Activated CD8-positive, alpha-beta T cell treated with anti-CD3 and anti-CD28 coated beads, Interleukin-2, amount 10 ng/mL, durations not matched to agents 7 days and 5 days (primary cell): ENCODE data around the gene NBDY. TPM values are rescaled to one million over a fixed set of nuclear protein-coding genes. Genes with fewer than 3 reads are reported as not detected.

ENCODE experiments used
- ATAC-seq: fragments of 150-1000 bp; cut with Tn5 transposase; one replicate; pipeline ENCODE4 v1.10.0; 2021; ENCODE audit warnings: moderate library complexity
- CTCF ChIA-PET: fragments of 350-600 bp; sonication (Branson Sonifier 250); formaldehyde crosslinking; loops from one replicate; lab custom pipeline; 2021; ENCODE audit warnings: antibody characterized with exemption; lab: Charles Lee
- POLR2A ChIA-PET: fragments of 350-600 bp; sonication (Branson Sonifier 250); formaldehyde crosslinking; loops from one replicate; lab custom pipeline; 2021; ENCODE audit warnings: antibody characterized with exemption; lab: Charles Lee
- DNase-seq: peaks from one replicate; pipeline ENCODE4 v3.0.0-alpha.2; 2020
- H3K27ac Mint-ChIP-seq: one replicate; pipeline ENCODE4 v1.8.0; 2021; ENCODE audit warnings: mild to moderate bottlenecking, mixed read lengths
- H3K27me3 Mint-ChIP-seq: one replicate; pipeline ENCODE4 v1.8.0; 2021; ENCODE audit warnings: low read depth, mixed read lengths
- H3K36me3 Mint-ChIP-seq: one replicate; pipeline ENCODE4 v1.8.0; 2021; ENCODE audit warnings: low read depth, mixed read lengths
- H3K4me1 Mint-ChIP-seq: one replicate; pipeline ENCODE4 v1.8.0; 2021; ENCODE audit warnings: low read depth, mixed read lengths
- H3K4me3 Mint-ChIP-seq: one replicate; pipeline ENCODE4 v1.8.0; 2021; ENCODE audit warnings: mild to moderate bottlenecking, mixed read lengths
- H3K9me3 Mint-ChIP-seq: one replicate; pipeline ENCODE4 v1.8.0; 2022; ENCODE audit warnings: mixed read lengths; ENCODE audit not compliant: insufficient read depth
- total RNA-seq, 2 experiments: library from RNA; stranded (reverse); gene quantifications; one replicate each; pipeline ENCODE4 v1.2.3, GENCODE V29; 2021

The NBDY gene
- total RNA-seq, 2 experiments from 2014 or later: 28.6 to 31.2 TPM

DNA sequence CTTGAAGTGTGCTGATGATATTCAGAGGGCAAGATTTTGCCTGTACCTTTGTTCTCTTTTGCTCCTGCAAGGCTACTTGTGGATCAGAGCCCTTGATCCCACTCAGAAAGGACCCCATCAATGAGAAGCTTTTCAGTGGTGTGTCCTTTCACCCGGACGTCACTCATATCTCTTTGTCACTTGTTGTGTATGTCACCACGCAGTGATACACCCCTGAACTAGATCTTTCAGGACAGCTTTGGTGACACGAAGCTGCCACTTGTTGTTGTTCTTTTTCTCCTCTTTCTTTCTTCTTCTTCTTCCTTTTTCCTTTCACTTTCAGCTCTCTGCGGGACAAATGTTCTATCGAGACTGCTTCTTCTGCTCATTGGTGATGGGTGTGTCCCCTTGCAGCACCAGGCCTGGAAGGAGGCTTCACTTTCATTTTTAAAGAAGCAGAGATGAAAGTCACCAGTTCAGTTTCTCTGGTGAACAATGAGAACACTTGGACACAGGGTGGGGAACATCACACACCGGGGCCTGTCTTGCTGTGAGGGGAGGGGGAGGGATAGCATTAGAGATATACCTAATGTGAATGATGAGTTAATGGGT is 83.6 kb downstream of the NBDY start:
- ATAC-seq (peak; percentile 90), DNase-seq (peak; percentile 58)
- H3K9me3 Mint-ChIP-seq: no peaks in the 10 kb centered on the region
- POLR2A ChIA-PET: interaction anchor here (0.8 kb wide), 1 partner anchor 48 kb away, joined by 5 read pairs; no protein-coding TSS in a partner anchor
- no peaks in the 10 kb centered on the region for H3K27me3 Mint-ChIP-seq
- CTCF ChIA-PET: interaction anchor here (1.0 to 1.2 kb wide), 2 partner anchors 48 to 640 kb away, joined by 3 to 4 read pairs; no protein-coding TSS in a partner anchor
- peak overlapping the region; percentile 75 for H3K4me3 Mint-ChIP-seq
- peaks cover 14% of the 10 kb centered on the region for H3K36me3 Mint-ChIP-seq
- H3K27ac Mint-ChIP-seq: peak overlapping the region; percentile 98
- peaks cover 35% of the 10 kb centered on the region for H3K4me1 Mint-ChIP-seq

DNA sequence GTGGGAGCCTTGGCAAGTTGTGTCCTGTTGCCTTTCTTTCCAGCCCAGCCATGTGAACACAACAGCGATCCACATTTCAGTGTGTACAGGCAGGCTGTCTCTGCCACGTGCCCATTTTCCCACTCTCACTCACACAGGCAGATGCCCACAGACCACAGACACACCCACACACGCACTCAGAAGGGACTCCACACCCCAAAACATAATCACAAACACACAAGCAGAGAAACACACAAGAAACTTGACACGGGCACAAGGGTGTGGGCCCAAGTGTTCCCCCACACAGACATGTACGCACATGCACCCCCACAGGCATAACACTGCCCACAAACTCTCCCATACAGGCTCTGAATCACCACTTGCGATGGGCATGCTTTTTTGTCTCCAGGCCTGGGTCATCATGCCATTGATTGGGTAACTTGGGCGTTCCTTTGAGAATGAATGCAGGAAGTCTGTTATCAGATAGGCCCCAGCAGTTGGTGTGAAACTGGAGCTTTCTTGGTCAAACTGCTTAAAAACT is 84.3 kb downstream of the NBDY start:
- peak overlapping the region; percentile 98 for H3K27ac Mint-ChIP-seq
- H3K9me3 Mint-ChIP-seq: no peaks in the 10 kb centered on the region
- no peaks in the 10 kb centered on the region for H3K27me3 Mint-ChIP-seq
- DNase-seq (peak; percentile 59), ATAC-seq (peak; percentile 67)
- H3K4me1 Mint-ChIP-seq: peaks cover 35% of the 10 kb centered on the region
- H3K36me3 Mint-ChIP-seq: peaks cover 14% of the 10 kb centered on the region
- POLR2A ChIA-PET: interaction anchor here (0.5 kb wide), 1 partner anchor 40 kb away, joined by 3 read pairs; no protein-coding TSS in a partner anchor
- CTCF ChIA-PET: interaction anchor here (1.2 kb wide), 1 partner anchor 49 kb away, joined by 4 read pairs; no protein-coding TSS in a partner anchor
- H3K4me3 Mint-ChIP-seq: peak overlapping the region; percentile 75

DNA sequence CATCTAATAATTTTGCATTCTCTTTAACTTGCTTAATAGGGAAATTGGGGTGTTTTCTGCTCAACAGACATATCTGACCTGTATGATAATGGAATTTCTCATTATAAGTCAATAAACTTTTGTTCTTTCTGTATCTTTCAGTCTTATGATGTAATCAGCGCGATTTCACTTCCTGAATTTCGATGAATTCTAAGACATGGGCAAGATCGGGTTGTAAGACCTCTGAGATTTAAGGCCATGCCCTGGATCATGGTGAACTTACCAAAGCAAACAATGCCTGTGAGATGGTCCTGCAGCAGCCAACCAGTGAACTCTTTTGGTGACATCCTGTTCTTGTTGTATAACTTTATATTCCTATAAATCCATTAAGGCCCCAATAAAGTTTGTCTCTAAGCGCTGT is 88.1 kb downstream of the NBDY start:
- Mint-ChIP-seq H3K4me1 (peaks cover 23% of the 10 kb centered on the region), H3K36me3 (peaks cover 14% of the 10 kb centered on the region), H3K27ac (no peak overlapping the region), H3K4me3 (no peak overlapping the region), H3K27me3 (no peaks in the 10 kb centered on the region), H3K9me3 (no peaks in the 10 kb centered on the region)
- CTCF ChIA-PET: no interaction called here
- no peak for DNase-seq
- POLR2A ChIA-PET: no interaction called here
- ATAC-seq: no peak

DNA sequence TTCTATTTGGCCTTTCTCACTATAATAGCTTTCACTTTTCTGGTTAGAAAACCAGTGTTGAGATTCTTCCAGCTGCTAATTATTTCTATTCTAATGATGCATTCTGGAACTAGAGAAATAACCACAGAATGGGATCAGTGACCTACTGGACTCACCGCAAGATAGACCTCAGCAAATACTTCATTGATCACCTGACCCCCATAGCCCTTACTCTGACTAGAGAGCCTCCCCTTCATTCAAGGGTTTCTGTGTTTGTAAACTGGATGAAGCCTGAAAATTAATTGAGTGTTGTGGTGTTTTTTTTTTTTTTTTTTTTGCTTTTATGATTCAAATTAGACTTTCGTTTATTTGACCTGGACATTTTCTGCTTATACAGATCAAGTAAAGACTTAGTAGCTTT is 97.0 kb downstream of the NBDY start:
- CTCF ChIA-PET: no interaction called here
- Mint-ChIP-seq H3K4me3 (no peak overlapping the region), H3K36me3 (no peaks in the 10 kb centered on the region), H3K27me3 (no peaks in the 10 kb centered on the region), H3K4me1 (no peaks in the 10 kb centered on the region), H3K27ac (no peak overlapping the region), H3K9me3 (no peaks in the 10 kb centered on the region)
- POLR2A ChIA-PET: no interaction called here
- no peak for ATAC-seq
- no peak for DNase-seq

DNA sequence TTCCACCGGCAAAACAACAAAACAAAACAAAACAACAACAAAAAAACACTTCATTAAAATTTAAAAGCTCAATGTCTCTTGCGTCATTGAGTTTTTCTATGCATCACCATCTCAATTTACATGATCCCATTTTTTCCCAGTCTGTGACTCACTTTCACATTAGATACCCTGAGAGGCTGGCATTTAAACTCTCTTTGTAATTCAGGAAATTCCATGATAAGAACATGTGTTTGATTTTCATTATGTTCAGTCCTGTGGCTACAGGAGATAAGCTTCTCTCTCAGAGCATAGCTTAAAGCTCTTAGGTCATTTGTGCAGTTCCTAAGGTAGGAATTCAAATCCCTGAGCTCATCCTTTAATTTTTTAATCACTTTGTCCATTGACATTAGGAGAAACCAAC is 104.6 kb downstream of the NBDY start:
- H3K9me3 Mint-ChIP-seq: no peaks in the 10 kb centered on the region
- no peaks in the 10 kb centered on the region for H3K4me1 Mint-ChIP-seq
- no peaks in the 10 kb centered on the region for H3K36me3 Mint-ChIP-seq
- H3K4me3 Mint-ChIP-seq: no peak overlapping the region
- DNase-seq (no peak), ATAC-seq (no peak)
- POLR2A ChIA-PET: no interaction called here
- no peaks in the 10 kb centered on the region for H3K27me3 Mint-ChIP-seq
- no peak overlapping the region for H3K27ac Mint-ChIP-seq
- CTCF ChIA-PET: no interaction called here

DNA sequence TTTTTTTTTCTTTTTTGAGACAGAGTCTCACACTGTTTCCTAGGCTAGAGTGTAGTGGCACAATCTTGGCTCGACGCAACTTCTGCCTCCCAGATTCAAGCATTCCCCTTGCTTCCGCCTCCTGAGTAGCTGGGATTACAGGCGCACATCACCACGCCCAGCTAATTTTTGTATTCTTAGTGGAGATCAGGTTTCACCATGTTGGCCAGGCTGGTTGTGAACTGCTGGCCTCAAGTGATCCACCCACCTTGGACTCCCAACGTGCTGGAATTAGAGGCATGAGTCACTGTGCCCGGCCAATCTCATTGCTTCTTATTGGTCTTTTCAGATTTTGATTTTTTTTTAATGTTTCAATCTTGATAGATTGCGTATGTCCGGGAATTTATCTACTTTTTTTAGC is 124.4 kb downstream of the NBDY start:
- Mint-ChIP-seq H3K27me3 (no peaks in the 10 kb centered on the region), H3K36me3 (no peaks in the 10 kb centered on the region), H3K4me3 (no peak overlapping the region), H3K4me1 (no peaks in the 10 kb centered on the region), H3K27ac (no peak overlapping the region), H3K9me3 (no peaks in the 10 kb centered on the region)
- no peak for ATAC-seq
- CTCF ChIA-PET: no interaction called here
- POLR2A ChIA-PET: interaction anchor here (0.6 kb wide), 1 partner anchor 40 kb away, joined by 3 read pairs; no protein-coding TSS in a partner anchor
- DNase-seq: no peak

DNA sequence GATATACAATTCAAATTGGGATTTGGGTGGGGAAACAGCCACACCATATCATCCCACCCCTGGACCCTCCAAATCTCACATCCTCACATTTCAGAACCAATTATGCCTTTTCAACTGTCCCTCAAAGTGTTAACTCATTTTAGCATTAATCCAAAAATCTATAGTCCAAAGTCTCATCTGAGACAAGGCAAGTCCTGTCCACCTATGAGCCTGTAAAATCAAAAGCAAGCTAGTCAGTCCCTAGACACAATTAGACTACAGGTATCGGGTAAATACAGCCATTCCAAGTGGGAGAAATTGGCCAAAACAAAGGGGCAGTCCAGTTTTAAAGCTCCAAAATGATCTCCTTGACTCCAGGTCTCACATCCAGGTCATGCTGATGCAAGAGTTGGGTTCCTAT is 128.0 kb downstream of the NBDY start:
- H3K27ac Mint-ChIP-seq: no peak overlapping the region
- ChIA-PET CTCF (no interaction called here), POLR2A (no interaction called here)
- no peaks in the 10 kb centered on the region for H3K36me3 Mint-ChIP-seq
- H3K27me3 Mint-ChIP-seq: no peaks in the 10 kb centered on the region
- ATAC-seq (no peak), DNase-seq (no peak)
- no peaks in the 10 kb centered on the region for H3K9me3 Mint-ChIP-seq
- no peak overlapping the region for H3K4me3 Mint-ChIP-seq
- H3K4me1 Mint-ChIP-seq: no peaks in the 10 kb centered on the region

DNA sequence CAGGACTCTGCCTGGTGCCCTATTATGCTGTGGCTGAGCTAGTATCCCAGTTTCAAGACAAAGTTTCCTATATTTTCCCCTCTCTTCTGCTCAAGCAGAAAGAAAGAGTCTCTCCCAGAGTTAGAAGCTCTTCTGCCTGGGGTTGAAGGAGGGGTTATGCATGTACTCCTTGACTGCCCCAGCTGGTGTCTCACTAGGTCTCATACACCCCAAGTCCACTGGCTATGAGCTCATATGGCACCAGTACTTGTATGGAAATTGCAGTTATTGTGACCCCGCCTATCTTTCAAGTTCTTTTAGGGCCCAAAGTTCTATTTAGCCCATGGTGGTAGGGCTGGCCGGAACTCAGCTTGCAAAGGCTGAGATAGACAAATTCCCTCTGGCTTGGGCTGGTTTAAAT is 131.8 kb downstream of the NBDY start:
- Mint-ChIP-seq H3K27ac (no peak overlapping the region), H3K36me3 (no peaks in the 10 kb centered on the region), H3K4me3 (no peak overlapping the region), H3K4me1 (no peaks in the 10 kb centered on the region), H3K9me3 (no peaks in the 10 kb centered on the region), H3K27me3 (no peaks in the 10 kb centered on the region)
- ATAC-seq (no peak), DNase-seq (no peak)
- POLR2A ChIA-PET: no interaction called here
- CTCF ChIA-PET: no interaction called here

Other genes with a start within 250 kb of the NBDY start
- 10 to 100 TPM; 46.3 to 47.7 TPM for gene UBQLN2, start 165.6 kb upstream of the NBDY start, total RNA-seq